ENCODE results near the gene CHRNA4.
"Not testable (repeated sequence)": the region's sequence is repeated elsewhere in the genome, so short reads cannot be mapped to it uniquely, and the experiment has no call there.

Gene CHRNA4

GRCh38 chr20:63347950-63348827 is 13.0 kb downstream of the CHRNA4 start:
- DNase-seq = no peak

- no peak for DNase-seq
Measured at GRCh38 chr20:63347081-63347741, 13.9 kb downstream of the CHRNA4 start.

DNA sequence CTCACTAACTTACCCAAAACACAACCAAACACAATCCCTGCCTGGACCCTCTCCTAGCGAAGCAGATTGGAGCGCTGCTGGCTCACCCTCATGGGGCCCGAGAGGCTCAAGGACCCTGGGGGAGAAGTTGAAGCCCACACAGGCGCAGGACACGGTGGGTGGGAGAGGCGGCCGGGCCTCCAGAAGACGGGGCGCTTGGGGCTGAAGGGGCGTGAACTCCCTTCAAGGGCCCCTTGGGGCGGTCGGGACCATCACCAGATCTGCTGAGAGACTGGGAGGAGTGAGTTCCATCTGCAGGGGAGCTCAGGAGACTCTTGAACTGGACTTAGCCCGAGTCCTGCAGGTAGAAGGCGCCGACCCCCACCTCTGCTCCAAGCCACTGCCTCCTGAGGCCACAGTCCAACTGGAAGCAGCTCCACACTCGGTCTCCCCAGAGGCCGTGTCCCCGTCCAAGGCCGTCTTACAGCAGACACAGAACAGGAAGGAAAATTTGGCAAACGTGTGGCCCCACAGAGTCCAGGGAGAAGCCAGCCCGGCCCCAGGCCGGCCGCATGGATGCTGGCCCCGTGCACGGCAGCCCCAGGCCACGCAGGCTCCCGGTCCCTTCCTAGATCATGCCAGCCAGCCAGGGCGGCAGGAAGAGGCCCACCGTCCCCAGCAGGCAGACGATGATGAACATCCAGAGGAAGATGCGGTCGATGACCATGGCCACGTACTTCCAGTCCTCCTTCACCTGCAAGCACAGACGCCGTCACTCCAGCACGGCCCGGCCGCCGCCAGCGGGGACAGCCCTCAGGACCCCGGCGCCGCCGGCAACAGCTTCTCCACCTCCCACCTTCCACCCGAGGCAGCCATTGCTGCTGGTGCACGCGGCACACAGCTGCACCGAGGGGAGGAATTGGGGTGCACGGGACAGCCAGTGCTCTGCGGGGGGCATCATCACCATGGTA is 14.7 kb downstream of the CHRNA4 start:
- no peak for DNase-seq

DNA sequence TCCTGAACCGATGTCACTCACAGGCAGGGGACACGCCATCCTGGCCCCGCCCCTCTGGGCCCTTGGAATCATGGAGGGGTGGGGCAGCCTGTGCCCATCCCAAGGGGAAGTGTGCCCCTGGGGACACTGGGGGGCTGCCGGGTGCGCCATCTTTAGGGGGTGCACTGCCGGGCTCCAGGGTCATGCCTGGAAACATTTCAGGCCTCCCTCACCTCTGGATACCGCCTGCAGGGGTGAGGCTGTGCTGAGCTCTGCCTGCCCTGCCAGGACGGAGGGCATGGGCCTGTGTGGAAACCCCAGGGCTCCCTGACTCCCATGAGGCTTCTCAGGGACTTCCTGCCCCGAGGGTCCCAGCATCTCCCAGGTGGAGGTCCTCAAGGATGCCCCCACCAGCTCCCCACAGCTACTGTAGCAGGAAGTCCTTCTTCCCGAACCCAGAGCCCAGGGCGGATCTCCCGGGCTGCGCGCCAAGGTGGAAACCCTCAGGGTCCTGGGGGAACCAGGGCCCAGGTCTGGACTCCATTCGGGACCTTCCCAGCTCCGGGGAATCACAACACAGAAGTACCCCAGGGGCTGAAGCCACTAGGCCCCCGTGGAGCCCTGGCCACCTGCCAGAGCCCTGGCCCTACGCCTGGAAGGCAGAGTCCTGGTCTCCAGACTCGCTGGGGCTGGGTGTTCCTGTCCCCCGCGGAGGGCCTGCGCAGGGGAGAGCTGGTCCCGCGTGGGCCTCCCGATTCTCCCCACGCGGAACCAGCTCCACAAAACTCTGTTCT is 15.6 kb downstream of the CHRNA4 start:
- DNase-seq = no peak

DNA sequence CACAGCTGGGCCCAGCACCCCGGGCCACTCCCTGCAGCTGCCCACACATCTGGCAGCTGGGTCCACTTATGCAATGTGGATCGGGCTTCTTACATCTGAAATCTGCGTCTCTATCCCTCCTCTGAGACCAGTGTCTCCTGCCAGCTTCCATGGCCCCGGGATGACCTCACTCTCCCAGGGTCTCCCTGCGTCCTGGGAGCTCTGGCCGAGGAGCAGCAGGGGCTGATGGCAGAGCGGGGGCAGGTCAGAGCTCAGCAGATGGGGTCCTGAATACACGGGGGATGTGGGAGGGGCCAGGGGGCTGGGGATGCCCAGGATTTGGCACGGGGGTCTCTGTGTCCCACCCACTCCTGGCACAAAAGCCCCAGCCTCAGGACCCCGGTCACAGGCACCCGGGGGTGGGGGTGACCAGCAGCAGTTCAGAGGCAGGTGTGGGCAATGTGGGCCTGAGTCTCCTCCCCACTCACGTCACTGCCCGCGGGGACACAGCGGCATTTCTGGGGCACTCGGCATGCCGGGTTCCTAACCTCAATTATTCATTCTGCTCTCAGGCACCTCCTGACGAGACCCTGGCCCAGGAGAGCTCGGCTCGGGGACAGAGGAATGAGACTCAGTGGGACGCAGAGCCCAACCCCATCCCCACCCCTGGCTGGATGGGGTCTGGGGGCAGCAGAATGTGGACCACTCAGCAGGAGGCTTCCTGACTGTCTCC is 16.4 kb downstream of the CHRNA4 start:
- DNase-seq = no peak

GRCh38 chr20:63343460-63344445 is 17.4 kb downstream of the CHRNA4 start:
- DNase-seq = no peak

GRCh38 chr20:63342561-63343459 is 18.3 kb downstream of the CHRNA4 start:
- DNase-seq = no peak

GRCh38 chr20:63340158-63340688 is 20.9 kb downstream of the CHRNA4 start:
- not testable (repeated sequence) for DNase-seq

DNA sequence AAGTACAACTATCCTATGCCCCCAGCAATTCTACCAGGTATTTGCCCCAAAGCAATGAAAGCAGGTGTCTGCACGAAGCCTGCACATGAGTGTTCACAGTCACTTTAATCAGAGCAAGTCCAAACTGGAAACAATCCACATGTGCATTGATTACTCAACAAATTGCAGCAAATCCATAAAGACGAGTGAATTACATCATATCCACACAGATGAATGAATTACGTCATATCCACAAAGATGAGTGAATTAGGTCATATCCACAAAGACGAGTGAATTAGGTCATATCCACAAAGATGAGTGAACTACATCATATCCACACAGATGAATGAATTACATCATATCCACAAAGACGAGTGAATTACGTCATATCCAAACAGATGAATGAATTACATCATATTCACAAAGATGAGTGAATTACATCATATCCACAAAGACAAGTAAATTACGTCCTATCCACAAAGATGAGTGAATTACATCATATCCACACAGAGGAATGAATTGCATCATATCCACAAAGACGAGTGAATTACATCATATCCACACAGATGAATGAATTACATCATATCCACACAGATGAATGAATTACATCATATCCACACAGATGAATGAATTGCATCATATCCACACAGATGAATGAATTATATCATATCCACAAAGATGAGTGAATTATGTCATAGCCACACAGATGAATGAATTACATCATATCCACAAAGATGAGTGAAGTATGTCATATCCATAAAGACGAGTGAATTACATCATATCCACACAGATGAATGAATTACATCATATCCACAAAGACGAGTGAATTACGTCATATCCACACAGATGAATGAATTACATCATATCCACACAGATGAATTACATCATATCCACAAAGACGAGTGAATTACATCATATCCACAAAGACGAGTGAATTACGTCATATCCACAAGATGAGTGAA is 21.7 kb downstream of the CHRNA4 start:
- not testable (repeated sequence) for DNase-seq

- no peak for DNase-seq
Measured at GRCh38 chr20:63337786-63338420, 23.2 kb downstream of the CHRNA4 start.

GRCh38 chr20:63336232-63336752 is 24.9 kb downstream of the CHRNA4 start:
- no peak for DNase-seq

DNA sequence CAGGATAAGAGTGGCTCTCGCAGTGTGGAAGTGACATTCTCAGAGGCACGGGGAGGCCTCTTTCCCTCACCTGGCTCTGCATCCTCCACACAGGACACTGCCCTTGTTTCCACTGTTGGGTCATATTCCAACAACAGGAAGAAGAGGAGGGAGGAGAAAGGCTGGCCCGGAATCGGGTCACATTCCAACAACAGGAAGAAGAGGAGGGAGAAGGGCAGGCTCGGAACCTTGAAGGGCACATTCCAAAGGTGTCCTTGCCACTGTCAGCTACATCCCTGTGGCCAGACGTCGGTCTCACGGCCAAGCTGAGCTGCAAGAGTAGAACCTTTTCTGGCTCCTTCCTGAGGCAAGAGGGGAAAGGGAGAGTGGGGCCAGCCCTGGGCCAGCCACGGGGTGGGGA is 25.4 kb downstream of the CHRNA4 start:
- no peak for DNase-seq

DNA sequence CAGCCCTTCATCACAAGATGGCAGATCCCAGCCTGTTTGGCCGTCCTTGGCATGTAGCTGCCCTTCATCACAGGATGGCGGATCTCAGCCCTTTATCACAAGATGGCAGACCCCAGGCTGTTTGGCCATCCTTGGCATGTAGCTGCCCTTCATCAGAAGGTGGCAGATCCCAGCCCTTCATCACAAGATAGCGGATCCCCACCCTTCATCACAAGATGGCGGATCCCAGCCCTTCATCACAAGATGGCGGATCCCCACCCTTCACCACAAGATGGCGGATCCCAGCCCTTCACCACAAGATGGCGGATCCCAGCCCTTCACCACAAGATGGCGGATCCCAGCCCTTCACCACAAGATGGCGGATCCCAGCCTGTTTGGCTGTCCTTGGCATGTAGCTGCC is 26.1 kb downstream of the CHRNA4 start:
- DNase-seq = not testable (repeated sequence)

DNA sequence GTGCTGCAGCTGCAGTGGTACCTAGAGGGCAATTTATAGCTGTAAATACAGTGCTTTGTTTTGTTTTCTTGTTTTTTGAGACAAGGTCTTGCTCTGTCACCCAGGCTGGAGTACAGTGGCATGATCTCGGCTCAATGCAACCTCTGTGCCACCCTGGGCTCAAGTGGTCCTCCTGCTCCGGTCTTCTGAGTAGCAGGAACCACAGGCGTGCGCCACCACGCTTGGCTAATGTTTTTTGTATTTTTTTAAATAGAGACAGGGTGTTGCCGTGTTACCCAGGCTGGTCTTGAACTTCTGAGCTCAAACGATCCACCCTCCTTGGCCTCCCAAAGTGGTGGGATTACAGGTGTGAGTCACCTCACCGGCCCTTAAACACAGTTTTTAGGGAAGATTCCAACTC is 26.8 kb downstream of the CHRNA4 start:
- no peak for DNase-seq

DNA sequence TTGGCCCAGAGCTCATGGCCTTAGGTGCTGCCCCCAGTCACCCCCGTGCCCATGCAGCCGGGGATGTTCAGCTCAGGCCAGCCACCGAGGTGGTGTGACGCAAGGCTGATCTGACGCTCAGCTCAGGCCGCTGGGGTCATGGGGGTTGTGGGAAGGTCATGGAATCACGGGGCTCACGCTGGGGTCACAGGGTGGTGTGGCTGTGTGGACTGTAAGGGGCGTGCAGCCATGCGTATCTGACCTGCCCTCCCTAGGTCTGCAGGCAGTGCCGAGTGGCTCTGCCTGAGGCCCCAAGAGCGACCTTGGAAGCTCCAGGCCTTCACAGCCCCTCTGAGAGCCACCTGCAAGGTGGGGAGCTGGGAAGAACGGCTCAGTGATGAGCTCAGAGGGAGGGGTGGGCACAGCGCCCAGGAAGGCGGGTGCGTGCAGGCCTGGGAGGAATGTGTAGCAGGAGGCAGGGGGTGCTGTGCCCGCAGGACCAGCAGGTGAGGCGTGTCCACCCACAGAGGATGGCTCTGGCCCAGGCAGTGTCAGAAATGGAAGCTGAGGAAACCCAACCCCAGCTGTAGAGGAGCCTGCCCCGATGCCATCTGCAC is 27.8 kb downstream of the CHRNA4 start:
- no peak for DNase-seq

- DNase-seq = no peak
Measured at GRCh38 chr20:63332488-63333240, 28.5 kb downstream of the CHRNA4 start.

All from inflammatory macrophage (primary cell).